A549 (cell line): ENCODE measurements around the gene FXN. TPM values are rescaled to one million over a fixed set of nuclear protein-coding genes. Genes with fewer than 3 reads are reported as not detected.

Experiments used
- ATAC-seq, 2 experiments: fragments of 200-7000 bp in 1 of 2; fragments of >200 bp in 1 of 2; cut with Nextera tagmentation in 1 of 2; cut with Tn5 transposase in 1 of 2; 3 replicates each; pipeline versions ENCODE4 v1.8.0 to v1.9.1; 2018 to 2020; ENCODE audit warnings: mild to moderate bottlenecking in 1 of 2, moderate library complexity in 1 of 2
- CTCF ChIA-PET: fragments of 300-600 bp; sonication (Branson Sonifier 250); formaldehyde crosslinking; extraction: SDS; loops from one replicate; lab custom pipeline; 2021; ENCODE audit warnings: antibody characterized with exemption, inconsistent platforms; lab: Yijun Ruan, JAX
- POLR2A ChIA-PET: fragments of 350-600 bp; formaldehyde crosslinking; extraction: SDS; loops from one replicate; lab custom pipeline; 2021; ENCODE audit warnings: antibody characterized with exemption, inconsistent platforms; lab: Yijun Ruan, JAX
- DNase-seq, 2 experiments: peaks; one replicate each; pipeline versions ENCODE4 v3.0.0 to v3.0.0-alpha.2; 2011 to 2016; ENCODE audit warnings: low read depth in 1 of 2, low spot score in 1 of 2
- FAIRE-seq: peaks from 2 replicates; lab custom pipeline; 2011; peaks lifted over from hg19 to GRCh38; lab: Jason Lieb, UNC
- H3K27ac ChIP-seq, 2 experiments: fragments of >200 bp; sonication (Bioruptor Twin); formaldehyde crosslinking; 3 replicates each; pipeline ENCODE4 v1.5.1; 2016 to 2017
- H3K4me1 ChIP-seq: fragments of >200 bp; sonication (Bioruptor Twin); formaldehyde crosslinking; 3 replicates; pipeline ENCODE4 v1.6.1; 2016
- H3K4me2 ChIP-seq: fragments of >200 bp; sonication (Bioruptor Twin); formaldehyde crosslinking; 3 replicates; pipeline ENCODE4 v1.6.1; 2016
- H3K4me3 ChIP-seq: fragments of >200 bp; sonication (Bioruptor Twin); formaldehyde crosslinking; 3 replicates; pipeline ENCODE4 v1.5.1; 2016
- H3K9me3 ChIP-seq: fragments of >200 bp; sonication (Bioruptor Twin); formaldehyde crosslinking; 3 replicates; pipeline ENCODE4 v1.6.1; 2016
- CBX8 ChIP-seq: fragments of 200-600 bp; sonication (generic); IDR thresholded peaks from 2 replicates; pipeline ENCODE4 v1.6.1; 2016
- EHMT2 ChIP-seq: fragments of 200-600 bp; sonication (generic); IDR thresholded peaks from 2 replicates; pipeline ENCODE4 v1.6.1; 2016; ENCODE audit warnings: antibody characterized with exemption, low read depth, mild to moderate bottlenecking, moderate library complexity
- EP300 ChIP-seq, 2 experiments: fragments of >200 bp; sonication (Bioruptor Twin); formaldehyde crosslinking; IDR thresholded peaks; 2 replicates in 1 of 2; 3 replicates in 1 of 2; pipeline ENCODE4 v1.6.1; 2016 to 2017
- FOSL2 ChIP-seq, 2 experiments: fragments of 450-650 bp in 1 of 2; fragments of >200 bp in 1 of 2; sonication (Bioruptor Twin) in 1 of 2; formaldehyde crosslinking; IDR thresholded peaks; 2 replicates each; pipeline versions ENCODE4 v1.5.0 to v1.6.1; 2016 to 2020; ENCODE audit warnings: mild to moderate bottlenecking in 1 of 2, moderate library complexity in 1 of 2
- FOXS1 ChIP-seq: fragments of 250-450 bp; sonication (Bioruptor Pico); IDR thresholded peaks from 2 replicates; pipeline ENCODE4 v1.5.0; 2020; ENCODE audit warnings: mild to moderate bottlenecking, moderate library complexity
- GATA3 ChIP-seq: IDR thresholded peaks from 2 replicates; pipeline ENCODE4 v1.6.1; 2012; ENCODE audit warnings: borderline replicate concordance
- HDAC2 ChIP-seq: fragments of 200-600 bp; sonication (generic); IDR thresholded peaks from 2 replicates; pipeline ENCODE4 v1.6.1; 2016
- HEYL ChIP-seq: fragments of 250-450 bp; sonication (Bioruptor Pico); IDR thresholded peaks from 2 replicates; pipeline ENCODE4 v1.8.0; 2021; ENCODE audit warnings: mild to moderate bottlenecking, moderate library complexity
- HOXA7 ChIP-seq: fragments of 250-450 bp; sonication (Bioruptor Pico); IDR thresholded peaks from 2 replicates; pipeline ENCODE4 v1.5.0; 2020; ENCODE audit warnings: mild to moderate bottlenecking, moderate library complexity
- HOXB5 ChIP-seq: fragments of 250-450 bp; sonication (Bioruptor Pico); IDR thresholded peaks from 2 replicates; pipeline ENCODE4 v1.5.0; 2020; ENCODE audit warnings: mild to moderate bottlenecking, moderate library complexity
- JUN ChIP-seq, 2 experiments: fragments of >200 bp; sonication (Bioruptor Twin); formaldehyde crosslinking; IDR thresholded peaks; 2 replicates in 1 of 2; 3 replicates in 1 of 2; pipeline ENCODE4 v1.6.1; 2016 to 2017
- JUNB ChIP-seq: fragments of >200 bp; sonication (Bioruptor Twin); formaldehyde crosslinking; IDR thresholded peaks from 2 replicates; pipeline ENCODE4 v1.6.1; 2016
- KDM1A ChIP-seq: fragments of 200-600 bp; sonication (generic); IDR thresholded peaks from 2 replicates; pipeline ENCODE4 v1.6.1; 2016; ENCODE audit warnings: low read depth, mild to moderate bottlenecking
- KDM5A ChIP-seq: fragments of 200-600 bp; sonication (generic); IDR thresholded peaks from 2 replicates; pipeline ENCODE4 v1.6.1; 2016; ENCODE audit warnings: antibody characterized with exemption, mild to moderate bottlenecking
- MAFK ChIP-seq: fragments of 450-650 bp; IDR thresholded peaks from 2 replicates; pipeline ENCODE4 v1.6.1; 2014; ENCODE audit not compliant: partially characterized antibody
- MAZ ChIP-seq: fragments of 150-350 bp; IDR thresholded peaks from 2 replicates; pipeline ENCODE4 v1.6.1; 2014; ENCODE audit warnings: antibody characterized with exemption, low read depth, low read length, borderline replicate concordance
- MYC ChIP-seq: IDR thresholded peaks from 2 replicates; pipeline ENCODE4 v1.6.1; 2012; ENCODE audit warnings: mild to moderate bottlenecking, inconsistent platforms, low read length, improper control_type of control experiment, borderline replicate concordance
- POLR2A ChIP-seq: IDR thresholded peaks from 2 replicates; pipeline ENCODE4 v1.6.1; 2012; ENCODE audit warnings: mild to moderate bottlenecking, low read length
- POLR2AphosphoS2 ChIP-seq: conservative IDR thresholded peaks from 2 replicates; pipeline ENCODE4 v1.6.1; 2012; ENCODE audit warnings: low read length, improper control_type of control experiment, inconsistent platforms
- RARB ChIP-seq: fragments of 250-450 bp; sonication (Bioruptor Pico); IDR thresholded peaks from 2 replicates; pipeline ENCODE4 v1.8.0; 2021; ENCODE audit warnings: mild to moderate bottlenecking, moderate library complexity
- RFX5 ChIP-seq: fragments of 450-650 bp; IDR thresholded peaks from 2 replicates; pipeline ENCODE4 v1.7.1; 2014; ENCODE audit warnings: antibody characterized with exemption, mild to moderate bottlenecking, moderate library complexity
- RNF2 ChIP-seq: fragments of 200-600 bp; sonication (generic); IDR thresholded peaks from 2 replicates; pipeline ENCODE4 v1.6.1; 2016; ENCODE audit warnings: low read depth, mild to moderate bottlenecking, antibody characterized with exemption, moderate library complexity, borderline replicate concordance
- SMC3 ChIP-seq: fragments of >200 bp; sonication (Bioruptor Twin); formaldehyde crosslinking; IDR thresholded peaks from 3 replicates; pipeline ENCODE4 v1.6.1; 2018; ENCODE audit warnings: inconsistent platforms
- TP53 ChIP-seq: fragments of 250-450 bp; sonication (Bioruptor Pico); IDR thresholded peaks from 2 replicates; pipeline ENCODE4 v1.5.0; 2021; ENCODE audit warnings: mild to moderate bottlenecking, moderate library complexity
- ZC3H11A ChIP-seq: fragments of 450-650 bp; IDR thresholded peaks from 2 replicates; pipeline ENCODE4 v1.6.1; 2014; ENCODE audit warnings: antibody characterized with exemption, mild to moderate bottlenecking
- WGBS: methylation state at CpG from one replicate; pipeline ENCODE4 v1.1.6; 2017; ENCODE audit errors: missing lambda C conversion rate; 5-methylcytosine and 5-hydroxymethylcytosine counted together
- polyA plus RNA-seq, 4 experiments: library from polyadenylated mRNA; depleted of rRNA in 3 of 4; stranded (reverse); fragments of >200 nt; fragmentation: RNase III in 1 of 4; extraction: RNeasy Plus Mini Kit Qiagen cat#74134 plus additional on column Dnase treatment in 1 of 4; gene quantifications; 2 replicates in 3 of 4; 3 replicates in 1 of 4; pipeline ENCODE4 v1.2.3, GENCODE V29; 2011 to 2017
- TF ChIP-seq, protein P1 (sequence below): fragments of 200-600 bp; sonication (generic); IDR thresholded peaks from 2 replicates; pipeline ENCODE4 v1.6.1; 2016; ENCODE audit warnings: antibody characterized with exemption, mild to moderate bottlenecking, moderate library complexity
- TF ChIP-seq, protein P2 (sequence below): fragments of 150-350 bp; IDR thresholded peaks from 2 replicates; pipeline ENCODE4 v1.6.1; 2014; ENCODE audit warnings: low read depth, mild to moderate bottlenecking, low read length
- TF ChIP-seq, protein P3 (sequence below): IDR thresholded peaks from 2 replicates; pipeline ENCODE4 v1.6.1; 2012
- TF ChIP-seq, protein P4 (sequence below): fragments of >200 bp; sonication (Bioruptor Twin); formaldehyde crosslinking; IDR thresholded peaks from 2 replicates; pipeline ENCODE4 v1.6.1; 2016
- TF ChIP-seq, protein P5 (sequence below): fragments of 250-450 bp; sonication (Bioruptor Pico); IDR thresholded peaks from 2 replicates; pipeline ENCODE4 v1.5.0; 2020; ENCODE audit warnings: low read depth, mild to moderate bottlenecking, moderate library complexity

Gene FXN
- polyA plus RNA-seq, 2 of the 4 experiments (the other 2 are of a cell fraction) = 22.5 to 26.0 TPM

DNA sequence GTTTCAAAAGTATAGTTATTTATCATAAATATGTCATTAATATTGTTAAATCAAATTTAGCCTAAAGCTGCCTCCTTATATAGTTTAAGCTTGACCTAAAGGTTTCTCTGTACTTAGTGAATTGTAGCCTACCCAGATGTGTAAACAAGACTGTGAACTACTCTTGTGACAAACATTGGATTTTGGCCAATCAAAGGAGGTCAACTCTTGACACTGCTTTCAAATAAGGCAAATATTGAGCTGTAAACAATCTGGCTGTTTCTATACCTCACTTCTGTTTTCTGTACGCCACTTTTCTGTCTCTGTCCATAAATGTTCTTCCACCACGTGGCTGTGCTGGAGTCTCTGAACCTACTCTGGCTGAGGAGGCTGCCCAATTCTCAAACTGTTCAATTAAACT is 51.2 kb downstream of the FXN start:
- H3K4me3 ChIP-seq = no peak overlapping the region
- H3K9me3 ChIP-seq = no peaks in the 10 kb centered on the region
- WGBS = 62% methylated on average over 2 of the region's 2 CpGs
- POLR2A ChIA-PET = no interaction called here
- no peak for TF ChIP-seq RNF2
- TF ChIP-seq, protein P1, sequence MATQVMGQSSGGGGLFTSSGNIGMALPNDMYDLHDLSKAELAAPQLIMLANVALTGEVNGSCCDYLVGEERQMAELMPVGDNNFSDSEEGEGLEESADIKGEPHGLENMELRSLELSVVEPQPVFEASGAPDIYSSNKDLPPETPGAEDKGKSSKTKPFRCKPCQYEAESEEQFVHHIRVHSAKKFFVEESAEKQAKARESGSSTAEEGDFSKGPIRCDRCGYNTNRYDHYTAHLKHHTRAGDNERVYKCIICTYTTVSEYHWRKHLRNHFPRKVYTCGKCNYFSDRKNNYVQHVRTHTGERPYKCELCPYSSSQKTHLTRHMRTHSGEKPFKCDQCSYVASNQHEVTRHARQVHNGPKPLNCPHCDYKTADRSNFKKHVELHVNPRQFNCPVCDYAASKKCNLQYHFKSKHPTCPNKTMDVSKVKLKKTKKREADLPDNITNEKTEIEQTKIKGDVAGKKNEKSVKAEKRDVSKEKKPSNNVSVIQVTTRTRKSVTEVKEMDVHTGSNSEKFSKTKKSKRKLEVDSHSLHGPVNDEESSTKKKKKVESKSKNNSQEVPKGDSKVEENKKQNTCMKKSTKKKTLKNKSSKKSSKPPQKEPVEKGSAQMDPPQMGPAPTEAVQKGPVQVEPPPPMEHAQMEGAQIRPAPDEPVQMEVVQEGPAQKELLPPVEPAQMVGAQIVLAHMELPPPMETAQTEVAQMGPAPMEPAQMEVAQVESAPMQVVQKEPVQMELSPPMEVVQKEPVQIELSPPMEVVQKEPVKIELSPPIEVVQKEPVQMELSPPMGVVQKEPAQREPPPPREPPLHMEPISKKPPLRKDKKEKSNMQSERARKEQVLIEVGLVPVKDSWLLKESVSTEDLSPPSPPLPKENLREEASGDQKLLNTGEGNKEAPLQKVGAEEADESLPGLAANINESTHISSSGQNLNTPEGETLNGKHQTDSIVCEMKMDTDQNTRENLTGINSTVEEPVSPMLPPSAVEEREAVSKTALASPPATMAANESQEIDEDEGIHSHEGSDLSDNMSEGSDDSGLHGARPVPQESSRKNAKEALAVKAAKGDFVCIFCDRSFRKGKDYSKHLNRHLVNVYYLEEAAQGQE = no peak
- TF ChIP-seq POLR2AphosphoS2 = no peak
- no peak for TF ChIP-seq MAZ
- TF ChIP-seq EHMT2 = no peak
- no peak for TF ChIP-seq HEYL (CRISPR knock-in tag)
- TF ChIP-seq, protein P2, sequence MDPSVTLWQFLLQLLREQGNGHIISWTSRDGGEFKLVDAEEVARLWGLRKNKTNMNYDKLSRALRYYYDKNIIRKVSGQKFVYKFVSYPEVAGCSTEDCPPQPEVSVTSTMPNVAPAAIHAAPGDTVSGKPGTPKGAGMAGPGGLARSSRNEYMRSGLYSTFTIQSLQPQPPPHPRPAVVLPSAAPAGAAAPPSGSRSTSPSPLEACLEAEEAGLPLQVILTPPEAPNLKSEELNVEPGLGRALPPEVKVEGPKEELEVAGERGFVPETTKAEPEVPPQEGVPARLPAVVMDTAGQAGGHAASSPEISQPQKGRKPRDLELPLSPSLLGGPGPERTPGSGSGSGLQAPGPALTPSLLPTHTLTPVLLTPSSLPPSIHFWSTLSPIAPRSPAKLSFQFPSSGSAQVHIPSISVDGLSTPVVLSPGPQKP = no peak
- no peak for TF ChIP-seq EP300 (IDR thresholded peaks at IDR 0.05)
- no peak for TF ChIP-seq FOXS1 (CRISPR knock-in tag)
- TF ChIP-seq SMC3 = no peak
- TF ChIP-seq RFX5 = no peak
- TF ChIP-seq CBX8 = no peak
- no peak for TF ChIP-seq HOXA7 (CRISPR knock-in tag)
- no peak for TF ChIP-seq RARB (CRISPR knock-in tag)
- TF ChIP-seq, protein P3, sequence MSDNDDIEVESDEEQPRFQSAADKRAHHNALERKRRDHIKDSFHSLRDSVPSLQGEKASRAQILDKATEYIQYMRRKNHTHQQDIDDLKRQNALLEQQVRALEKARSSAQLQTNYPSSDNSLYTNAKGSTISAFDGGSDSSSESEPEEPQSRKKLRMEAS = no peak
- no peak for TF ChIP-seq MAFK
- no peak for TF ChIP-seq KDM1A
- TF ChIP-seq, all 56 proteins: peak for 0
- Histone ChIP-seq H3K4me2 (no peak overlapping the region), H3K4me1 (no peaks in the 10 kb centered on the region), H3K27ac (no peak overlapping the region)
- ATAC-seq (no peak), FAIRE-seq (no peak), DNase-seq (no peak)
- CTCF ChIA-PET = no interaction called here

GRCh38 chr9:69089082-69089481 is 53.5 kb downstream of the FXN start:
- DNase-seq = no peak
- ATAC-seq = no peak
- FAIRE-seq = no peak
- TF ChIP-seq HOXB5 (CRISPR knock-in tag) (no peak), JUN (IDR thresholded peaks at IDR 0.05) (no peak), POLR2AphosphoS2 (no peak), KDM1A (no peak), HDAC2 (no peak), RFX5 (no peak), CBX8 (no peak)
- TF ChIP-seq, protein P3 = no peak
- ChIA-PET POLR2A (no interaction called here), CTCF (interaction anchor here (0.6 to 0.8 kb wide), 2 partner anchors 51 to 68 kb away, joined by 3 read pairs; no protein-coding TSS in a partner anchor)
- H3K4me1 ChIP-seq = no peaks in the 10 kb centered on the region
- WGBS = 88% methylated on average over 5 of the region's 5 CpGs
- no peak overlapping the region for H3K4me2 ChIP-seq
- H3K4me3 ChIP-seq = no peak overlapping the region
- H3K9me3 ChIP-seq = no peaks in the 10 kb centered on the region
- H3K27ac ChIP-seq = no peak overlapping the region

DNA sequence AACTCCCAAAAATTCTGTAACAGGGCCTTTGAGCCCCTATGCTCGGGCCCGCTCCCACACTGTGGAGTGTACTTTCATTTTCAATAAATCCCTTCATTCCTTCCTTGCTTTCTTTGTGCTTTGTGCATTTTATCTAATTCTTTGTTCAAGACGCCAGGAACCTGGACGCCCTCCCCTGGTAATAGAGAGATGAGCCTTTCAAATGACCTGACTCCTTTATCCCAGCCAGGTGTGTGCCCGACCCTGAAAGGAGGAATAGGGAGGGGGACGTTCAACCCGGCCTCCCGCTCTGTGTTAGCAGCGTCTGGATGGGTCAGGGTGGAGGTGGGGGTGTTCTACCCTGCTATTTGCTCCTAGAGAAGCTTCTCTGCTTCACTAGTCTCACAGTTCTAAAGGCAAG is 53.9 kb downstream of the FXN start:
- Histone ChIP-seq H3K4me3 (no peak overlapping the region), H3K27ac (no peak overlapping the region), H3K9me3 (no peaks in the 10 kb centered on the region), H3K4me2 (no peak overlapping the region), H3K4me1 (no peaks in the 10 kb centered on the region)
- POLR2A ChIA-PET = no interaction called here
- FAIRE-seq = no peak
- no peak for ATAC-seq
- 73% methylated on average over 8 of the region's 9 CpGs for WGBS
- CTCF ChIA-PET = interaction anchor here (0.6 to 1.0 kb wide), 3 partner anchors 53 to 387 kb away, joined by 3 read pairs; no protein-coding TSS in a partner anchor
- DNase-seq = no peak
- TF ChIP-seq GATA3 (no peak), POLR2A (no peak), KDM5A (no peak), FOSL2 (IDR thresholded peaks at IDR 0.05) (no peak), FOSL2 (CRISPR knock-in tag; IDR thresholded peaks at IDR 0.05) (no peak), MYC (no peak), ZC3H11A (no peak), EHMT2 (no peak), JUNB (no peak), TP53 (no peak)
- TF ChIP-seq, protein P4, sequence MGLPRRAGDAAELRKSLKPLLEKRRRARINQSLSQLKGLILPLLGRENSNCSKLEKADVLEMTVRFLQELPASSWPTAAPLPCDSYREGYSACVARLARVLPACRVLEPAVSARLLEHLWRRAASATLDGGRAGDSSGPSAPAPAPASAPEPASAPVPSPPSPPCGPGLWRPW = no peak
- TF ChIP-seq, protein P5, sequence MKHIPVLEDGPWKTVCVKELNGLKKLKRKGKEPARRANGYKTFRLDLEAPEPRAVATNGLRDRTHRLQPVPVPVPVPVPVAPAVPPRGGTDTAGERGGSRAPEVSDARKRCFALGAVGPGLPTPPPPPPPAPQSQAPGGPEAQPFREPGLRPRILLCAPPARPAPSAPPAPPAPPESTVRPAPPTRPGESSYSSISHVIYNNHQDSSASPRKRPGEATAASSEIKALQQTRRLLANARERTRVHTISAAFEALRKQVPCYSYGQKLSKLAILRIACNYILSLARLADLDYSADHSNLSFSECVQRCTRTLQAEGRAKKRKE = no peak
- TF ChIP-seq, protein P2 = no peak
